Ectodermal cell (in vitro differentiated cells): ENCODE measurements around the gene TTN.

ENCODE experiments used
- H3K27ac ChIP-seq: 2 replicates; pipeline ENCODE4 v1.7.0; 2013; ENCODE audit warnings: mild to moderate bottlenecking, low read depth, low read length; ENCODE audit not compliant: insufficient read depth, poor library complexity, severe bottlenecking
- H3K27me3 ChIP-seq: 2 replicates; pipeline ENCODE4 v1.7.0; 2013; ENCODE audit warnings: mild to moderate bottlenecking, low read length; ENCODE audit not compliant: insufficient read depth, control insufficient read depth, poor library complexity, severe bottlenecking
- H3K36me3 ChIP-seq: one replicate; pipeline ENCODE4 v1.7.0; 2013; ENCODE audit warnings: low read length; ENCODE audit not compliant: control insufficient read depth, insufficient read depth
- H3K4me1 ChIP-seq: one replicate; pipeline ENCODE4 v1.7.0; 2013; ENCODE audit warnings: low read length; ENCODE audit not compliant: control insufficient read depth, insufficient read depth
- H3K4me3 ChIP-seq: 2 replicates; pipeline ENCODE4 v1.7.0; 2013; ENCODE audit warnings: low read depth, low read length, control low read depth; ENCODE audit not compliant: insufficient read depth
- H3K9me3 ChIP-seq: 2 replicates; pipeline ENCODE4 v1.7.0; 2013; ENCODE audit warnings: mild to moderate bottlenecking, low read length, moderate library complexity; ENCODE audit not compliant: control insufficient read depth
- WGBS, 2 experiments: methylation state at CpG; one replicate each; pipeline ENCODE4 v1.1.7; 2013; ENCODE audit warnings: missing lambda C conversion rate in 2 of 2; 5-methylcytosine and 5-hydroxymethylcytosine counted together

TTN gene

DNA sequence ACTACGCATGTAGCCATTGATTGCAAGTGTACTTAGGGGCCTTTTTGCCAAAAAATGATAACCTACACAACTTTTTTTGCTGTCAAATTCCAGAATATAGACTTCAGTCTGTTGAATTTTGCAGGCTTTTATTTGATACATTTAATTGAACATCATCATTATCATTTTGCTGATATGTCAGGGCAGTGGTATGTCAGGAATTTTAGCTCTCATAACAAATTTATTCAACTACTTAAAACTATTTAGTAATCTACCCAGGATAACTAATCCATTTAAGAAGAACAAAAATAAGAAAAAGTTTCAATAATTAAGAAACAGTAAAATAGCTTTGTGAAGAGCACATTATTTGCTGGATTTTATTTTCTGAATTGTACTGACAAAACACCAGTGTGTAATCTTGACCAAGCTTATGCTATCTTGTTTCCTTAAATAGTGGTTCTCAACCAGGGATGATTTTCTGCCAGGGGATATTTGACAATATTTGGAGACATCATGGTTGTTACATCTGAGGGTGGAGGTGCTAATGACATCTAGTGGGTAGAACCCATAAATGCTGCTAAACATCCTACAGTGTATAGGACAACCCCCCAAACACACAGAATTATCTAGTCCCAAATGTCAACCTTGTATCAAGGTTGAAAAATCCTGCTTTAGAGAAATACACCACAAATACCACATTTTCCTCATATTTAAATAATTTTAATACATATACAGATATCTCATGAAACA, 12.1 kb upstream of the TTN start:
- no peaks in the 10 kb centered on the region for H3K36me3 ChIP-seq

DNA sequence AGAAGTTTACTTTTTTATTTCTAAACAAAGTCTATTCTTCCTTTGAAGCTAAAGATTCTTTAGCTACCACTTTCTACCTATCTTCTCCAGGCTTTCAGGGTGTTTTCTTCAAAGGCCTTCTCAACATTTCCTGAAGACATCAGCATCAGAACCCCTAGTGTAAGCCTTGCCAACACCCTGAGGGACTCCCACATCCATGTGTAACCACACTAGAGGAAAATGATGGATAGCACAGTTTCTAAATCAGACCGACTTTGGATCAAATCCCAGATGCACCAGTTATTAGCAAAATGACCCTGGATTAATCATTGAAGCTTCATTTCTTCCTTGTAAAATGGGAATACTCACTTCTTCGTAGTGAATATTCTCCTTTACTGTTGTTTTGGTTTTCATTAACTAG, 4.7 kb upstream of the TTN start:
- no peaks in the 10 kb centered on the region for H3K36me3 ChIP-seq
- H3K4me1 ChIP-seq = no peaks in the 10 kb centered on the region
- no peaks in the 10 kb centered on the region for H3K27me3 ChIP-seq
- WGBS, 2 experiments = 88 to 97% methylated on average over 1 of the region's 2 CpGs
- no peak overlapping the region for H3K27ac ChIP-seq
- H3K4me3 ChIP-seq = no peak overlapping the region
- H3K9me3 ChIP-seq = no peaks in the 10 kb centered on the region

More for the DNA sequence above, 12.1 kb upstream of the TTN start:
- WGBS, 2 experiments = 80 to 100% methylated on average over 1 of the region's 1 CpG
- H3K4me3 ChIP-seq = no peak overlapping the region
- H3K4me1 ChIP-seq = no peaks in the 10 kb centered on the region
- H3K27me3 ChIP-seq = no peaks in the 10 kb centered on the region
- no peak overlapping the region for H3K27ac ChIP-seq
- H3K9me3 ChIP-seq = no peaks in the 10 kb centered on the region

DNA sequence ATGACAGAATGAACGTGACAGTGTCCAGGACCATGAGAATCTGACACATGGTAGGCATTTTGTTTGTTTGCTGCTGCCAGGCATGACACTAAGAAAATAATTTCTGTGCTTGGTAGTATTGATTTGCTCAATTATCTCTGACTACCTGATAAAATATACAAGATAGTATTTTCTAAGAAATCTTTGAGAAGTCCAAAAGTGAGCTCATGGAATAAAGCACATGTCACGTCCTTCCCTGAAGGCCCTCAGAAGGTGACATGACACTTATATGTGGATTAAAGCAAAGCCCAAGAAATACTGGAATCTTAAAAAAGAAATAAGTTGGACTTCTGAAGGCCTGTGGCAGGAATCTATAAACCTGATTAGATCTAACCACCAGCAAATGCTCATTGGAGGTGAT, 3.8 kb upstream of the TTN start:
- Histone ChIP-seq H3K4me1 (no peaks in the 10 kb centered on the region), H3K27me3 (no peaks in the 10 kb centered on the region), H3K36me3 (no peaks in the 10 kb centered on the region), H3K27ac (no peak overlapping the region), H3K9me3 (no peaks in the 10 kb centered on the region), H3K4me3 (no peak overlapping the region)
- 82 to 95% methylated on average over 2 of the region's 2 CpGs for WGBS, 2 experiments

DNA sequence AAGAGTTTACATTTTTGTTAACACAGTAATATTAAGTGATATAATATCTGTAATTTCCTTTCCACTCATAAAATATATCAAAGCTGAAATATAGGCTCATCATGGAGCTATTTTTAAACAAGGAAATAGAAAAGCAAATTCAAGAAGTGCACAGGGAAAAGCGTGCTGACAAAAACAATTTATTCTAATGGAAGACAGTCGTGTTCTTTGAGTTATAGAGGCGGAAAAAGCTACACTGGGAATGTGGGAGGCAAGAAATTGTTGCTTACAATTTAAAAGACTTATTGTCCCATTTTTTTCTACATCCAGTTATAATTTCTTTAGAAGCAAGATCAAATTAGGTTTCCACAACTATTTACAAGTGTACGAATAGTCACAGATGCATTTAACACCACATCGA, 3.2 kb upstream of the TTN start:
- no peaks in the 10 kb centered on the region for H3K4me1 ChIP-seq
- no peak overlapping the region for H3K4me3 ChIP-seq
- H3K27me3 ChIP-seq = no peaks in the 10 kb centered on the region
- no peaks in the 10 kb centered on the region for H3K36me3 ChIP-seq
- H3K9me3 ChIP-seq = no peaks in the 10 kb centered on the region
- H3K27ac ChIP-seq = no peak overlapping the region
- WGBS, 2 experiments = 92 to 98% methylated on average over 3 to 5 of the region's 5 CpGs

DNA sequence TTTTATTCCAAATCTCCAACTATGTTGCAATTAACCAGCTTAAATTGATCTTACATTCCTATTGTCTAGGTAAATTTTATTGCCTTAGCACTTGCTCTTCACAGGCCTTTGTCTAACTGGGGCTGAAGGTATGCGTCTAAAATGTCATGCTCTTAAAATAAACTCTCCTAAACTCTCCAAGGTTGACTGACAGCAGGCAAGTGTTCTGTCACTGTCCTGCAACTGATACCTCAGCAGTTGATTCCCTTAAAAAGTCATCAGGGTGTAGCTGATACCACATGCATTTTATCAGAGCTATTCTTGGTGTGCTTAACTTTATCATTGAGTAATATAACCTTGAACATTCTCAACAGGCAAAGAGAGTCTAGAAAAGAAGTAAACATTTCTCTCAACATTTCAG, 680 bp downstream of the TTN start:
- Histone ChIP-seq H3K4me1 (no peaks in the 10 kb centered on the region), H3K27me3 (no peaks in the 10 kb centered on the region), H3K27ac (no peak overlapping the region), H3K9me3 (no peaks in the 10 kb centered on the region), H3K36me3 (no peaks in the 10 kb centered on the region), H3K4me3 (no peak overlapping the region)
- WGBS, 2 experiments = 92 to 98% methylated on average over 1 of the region's 1 CpG

DNA sequence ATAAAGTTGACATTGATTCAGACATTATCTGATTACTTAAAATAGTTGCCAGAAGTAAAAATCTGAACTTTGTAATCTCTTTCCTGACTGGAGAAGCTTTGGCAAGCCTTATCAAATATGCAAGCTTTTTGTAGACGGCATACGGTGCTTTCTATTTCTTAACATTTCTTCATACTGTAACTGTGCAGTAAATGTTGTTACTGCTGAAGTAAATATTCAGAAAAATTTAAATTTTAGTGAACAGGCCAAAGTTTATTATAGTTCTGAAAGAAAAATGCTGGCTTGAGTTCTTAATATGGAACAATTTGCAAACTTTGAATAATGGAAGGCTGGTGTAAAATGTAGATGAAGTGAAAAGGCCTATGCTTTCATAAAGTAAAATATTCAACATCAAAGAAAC, 1.8 kb downstream of the TTN start:
- H3K27me3 ChIP-seq = no peaks in the 10 kb centered on the region
- no peaks in the 10 kb centered on the region for H3K4me1 ChIP-seq
- no peak overlapping the region for H3K4me3 ChIP-seq

DNA sequence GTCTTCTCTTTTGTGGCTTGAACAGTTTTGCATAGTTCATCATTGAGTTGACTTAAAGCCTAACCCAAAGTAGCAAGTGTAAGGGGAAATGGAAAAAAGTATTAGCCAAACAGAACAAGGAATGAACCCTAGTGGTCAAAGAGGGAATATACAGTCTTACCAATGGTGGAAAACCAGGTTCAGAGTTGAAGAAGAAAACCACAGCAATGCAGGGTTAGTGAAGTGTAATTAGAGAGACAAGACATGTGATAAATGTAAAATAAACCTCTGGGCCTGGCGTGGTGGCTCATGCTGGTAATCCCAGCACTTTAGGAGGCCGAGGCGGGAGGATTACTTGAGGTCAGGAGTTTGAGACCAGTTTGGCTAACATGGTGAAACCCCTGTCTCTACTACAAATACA, 2.4 kb downstream of the TTN start:
- H3K27ac ChIP-seq = no peak overlapping the region
- 73 to 75% methylated on average over 3 of the region's 3 CpGs for WGBS, 2 experiments

More for the DNA sequence above, 1.8 kb downstream of the TTN start:
- H3K9me3 ChIP-seq = no peaks in the 10 kb centered on the region
- H3K27ac ChIP-seq = no peak overlapping the region
- no peaks in the 10 kb centered on the region for H3K36me3 ChIP-seq
- 92 to 100% methylated on average over 1 to 2 of the region's 2 CpGs for WGBS, 2 experiments

DNA sequence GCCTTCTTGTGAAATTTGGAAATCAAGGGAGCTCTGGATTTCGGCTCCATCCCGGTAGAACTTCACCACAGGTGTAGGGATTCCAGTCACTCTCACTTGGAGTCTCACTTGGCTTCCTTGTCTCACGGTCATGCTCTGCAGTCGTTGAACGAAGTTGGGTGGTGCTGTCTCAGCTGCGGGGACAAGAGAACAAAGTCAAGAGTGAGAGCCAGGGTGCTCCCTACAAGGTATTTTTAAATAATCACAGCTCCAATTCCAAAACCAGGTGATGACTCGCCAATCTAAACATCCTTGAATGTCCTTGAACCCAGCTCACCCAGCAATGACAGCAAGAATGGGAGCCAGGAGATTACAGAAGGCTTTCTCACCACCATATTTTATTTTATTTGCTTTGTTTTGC, 6.7 kb downstream of the TTN start:
- Histone ChIP-seq H3K27me3 (no peaks in the 10 kb centered on the region), H3K27ac (no peak overlapping the region), H3K4me1 (no peaks in the 10 kb centered on the region), H3K4me3 (no peak overlapping the region), H3K36me3 (no peaks in the 10 kb centered on the region), H3K9me3 (no peaks in the 10 kb centered on the region)
- 92 to 94% methylated on average over 7 of the region's 7 CpGs for WGBS, 2 experiments

More for the DNA sequence above, 2.4 kb downstream of the TTN start:
- Histone ChIP-seq H3K9me3 (no peaks in the 10 kb centered on the region), H3K36me3 (no peaks in the 10 kb centered on the region), H3K4me3 (no peak overlapping the region), H3K4me1 (no peaks in the 10 kb centered on the region), H3K27me3 (no peaks in the 10 kb centered on the region)

DNA sequence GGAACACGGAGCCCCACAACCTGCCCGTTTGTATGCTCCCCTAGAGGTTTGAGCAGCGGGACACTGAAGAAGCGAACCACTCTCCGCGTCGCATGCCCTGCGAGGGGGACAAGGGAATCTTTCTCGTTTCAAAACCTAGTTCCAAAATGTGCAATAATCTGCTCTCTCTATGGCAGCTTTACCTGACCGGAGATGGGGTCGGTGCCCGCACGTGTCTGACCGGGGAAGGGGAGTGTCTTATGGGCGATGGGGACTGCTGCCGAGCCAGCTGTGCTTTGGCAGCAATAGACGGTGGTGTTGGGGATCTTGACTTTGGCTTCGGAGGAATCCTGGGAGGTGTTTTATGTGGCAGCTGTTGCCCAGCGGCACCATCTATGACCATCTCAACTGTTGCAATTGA, 7.9 kb downstream of the TTN start:
- Histone ChIP-seq H3K27ac (no peak overlapping the region), H3K9me3 (no peaks in the 10 kb centered on the region), H3K36me3 (no peaks in the 10 kb centered on the region), H3K4me3 (no peak overlapping the region), H3K27me3 (no peaks in the 10 kb centered on the region), H3K4me1 (no peaks in the 10 kb centered on the region)
- 95 to 96% methylated on average over 19 of the region's 19 CpGs for WGBS, 2 experiments

DNA sequence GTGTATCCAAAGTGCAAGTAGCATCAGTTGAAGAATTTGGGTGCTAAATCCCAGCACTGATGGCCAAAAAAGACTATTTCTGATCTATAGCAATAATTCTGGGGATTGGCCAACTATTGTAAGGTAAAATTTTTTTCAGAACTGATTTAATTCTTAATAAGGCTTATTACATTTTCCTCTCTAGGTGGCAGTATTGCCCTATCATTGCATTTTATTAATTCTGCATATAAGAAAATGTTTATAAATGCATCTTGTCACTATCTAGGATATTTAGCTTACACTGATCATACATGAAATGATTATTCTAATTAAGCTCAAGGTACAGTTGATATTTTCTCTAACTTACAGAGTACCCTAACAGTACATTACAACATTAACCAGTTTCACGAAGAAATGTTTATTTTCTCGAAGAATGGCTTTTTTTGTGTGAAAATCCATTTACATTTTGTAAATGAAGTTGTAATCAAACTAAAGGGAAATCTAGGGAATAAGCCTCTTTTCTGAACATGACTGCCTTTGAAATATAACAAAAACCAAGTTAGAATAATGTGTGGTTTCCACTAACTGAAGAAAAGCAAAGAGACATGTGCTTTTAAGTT, 11.0 kb downstream of the TTN start:
- Histone ChIP-seq H3K27ac (no peak overlapping the region), H3K27me3 (no peaks in the 10 kb centered on the region), H3K4me1 (no peaks in the 10 kb centered on the region), H3K36me3 (no peaks in the 10 kb centered on the region), H3K4me3 (no peak overlapping the region), H3K9me3 (no peaks in the 10 kb centered on the region)
- 94% methylated on average over 2 of the region's 2 CpGs; no CpG with 5 or more reads in 1 of the 2 experiments for WGBS, 2 experiments
